Stimulated activated CD4-positive, alpha-beta T cell treated with anti-CD3 and anti-CD28 coated beads, Interleukin-2, amount 100 ng/mL, for 4 hours (primary cell): ENCODE measurements around the gene KLF1.
"Not testable (repeated sequence)": the region's sequence is repeated elsewhere in the genome, so short reads cannot be mapped to it uniquely, and the experiment has no call there.

Experiments used
- DNase-seq: peaks from one replicate; pipeline ENCODE4 v3.0.0-alpha.2; 2020; ENCODE audit warnings: low read depth

Gene KLF1

DNA sequence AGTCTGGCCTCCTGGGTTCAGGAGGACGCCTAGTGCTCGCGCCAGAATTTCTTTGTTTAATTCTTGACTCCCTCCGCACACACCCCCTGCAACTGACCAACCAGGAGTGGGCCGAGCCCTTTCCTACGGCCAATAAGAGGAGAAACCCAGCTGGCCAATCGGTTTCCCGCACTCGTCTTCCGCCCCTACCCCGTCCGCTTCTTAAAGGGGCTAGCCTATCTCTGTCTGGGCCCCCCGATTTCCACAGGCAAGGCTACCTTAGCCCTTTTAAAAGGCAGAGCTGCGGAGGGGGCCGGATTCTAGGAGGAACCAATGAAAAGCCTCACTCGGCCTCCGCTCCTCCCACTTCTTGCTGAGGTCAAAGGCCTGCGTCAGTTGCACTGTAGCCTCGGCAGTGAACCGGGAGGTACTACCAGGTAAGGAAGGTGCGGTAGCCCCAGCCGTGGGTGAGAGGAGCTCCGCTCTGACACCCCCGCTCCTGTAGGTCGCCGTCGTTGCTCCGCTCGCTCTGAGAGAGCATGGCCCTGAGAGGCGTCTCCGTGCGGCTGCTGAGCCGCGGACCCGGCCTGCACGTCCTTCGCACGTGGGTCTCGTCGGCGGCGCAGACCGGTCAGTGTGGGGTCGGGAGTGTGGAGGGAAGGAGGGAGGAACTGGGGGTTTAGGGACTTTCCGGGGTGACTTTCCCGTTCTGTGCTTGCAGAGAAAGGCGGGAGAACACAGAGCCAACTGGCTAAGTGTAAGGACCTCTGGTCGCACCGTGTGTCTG, 4.0 kb upstream of the KLF1 start, which contains the start of gene GCDH:
GCDH (plus strand) TSS at position 374 of the 766 bp plus-strand sequence; CDS start at position 519, 145 bp downstream.
- DNase-seq: peak; percentile 94

DNA sequence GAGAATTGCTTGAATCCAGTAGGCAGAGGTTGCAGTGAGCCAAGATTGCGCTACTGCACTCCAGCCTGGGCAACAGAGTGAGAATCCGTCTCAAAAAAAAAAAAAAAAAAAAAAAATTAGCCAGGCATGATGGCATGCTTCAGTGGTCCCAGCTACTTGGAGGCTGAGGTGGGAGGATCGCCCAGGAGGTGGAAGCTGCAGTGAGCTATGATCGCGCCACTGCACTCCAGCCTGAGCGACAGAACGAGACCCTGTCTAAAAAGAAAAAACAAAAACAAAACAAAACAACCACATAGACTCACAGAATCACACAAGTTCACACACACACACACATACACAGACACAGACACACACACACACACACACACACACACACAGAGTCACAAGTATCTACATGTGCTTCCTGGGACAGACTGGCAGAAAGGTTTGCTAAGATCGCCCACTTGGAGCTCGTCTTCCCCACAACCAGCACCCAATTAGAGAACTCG, 3.3 kb upstream of the KLF1 start:
- not testable (repeated sequence) for DNase-seq

DNA sequence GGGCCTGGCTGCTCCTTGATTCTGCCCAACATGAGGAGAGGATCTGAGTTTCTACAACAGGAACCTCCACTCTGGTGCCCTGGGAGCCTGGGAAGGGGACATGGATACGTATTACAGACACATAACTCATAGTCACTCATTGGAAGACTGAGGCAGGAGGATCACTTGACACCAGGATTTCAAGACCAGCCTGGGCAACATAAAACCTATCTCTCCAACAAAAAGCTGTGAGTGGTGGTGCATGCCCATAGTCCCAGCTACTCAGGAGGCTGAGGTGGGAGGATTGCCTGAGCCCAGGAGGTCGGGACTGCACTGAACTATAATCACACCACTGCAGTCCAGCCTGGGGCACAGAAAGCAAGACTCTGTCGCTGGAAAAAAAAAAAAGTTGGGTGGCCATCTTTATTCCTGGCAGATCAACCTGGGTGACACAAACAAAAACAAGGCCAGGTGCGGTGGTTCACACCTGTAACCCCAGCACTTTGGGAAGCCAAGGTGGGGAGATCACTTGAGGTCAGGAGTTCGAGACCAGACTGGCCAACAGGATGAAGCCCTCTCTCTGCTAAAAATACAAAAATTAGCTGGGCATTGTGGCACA, 1.1 kb upstream of the KLF1 start:
- no peak for DNase-seq

DNA sequence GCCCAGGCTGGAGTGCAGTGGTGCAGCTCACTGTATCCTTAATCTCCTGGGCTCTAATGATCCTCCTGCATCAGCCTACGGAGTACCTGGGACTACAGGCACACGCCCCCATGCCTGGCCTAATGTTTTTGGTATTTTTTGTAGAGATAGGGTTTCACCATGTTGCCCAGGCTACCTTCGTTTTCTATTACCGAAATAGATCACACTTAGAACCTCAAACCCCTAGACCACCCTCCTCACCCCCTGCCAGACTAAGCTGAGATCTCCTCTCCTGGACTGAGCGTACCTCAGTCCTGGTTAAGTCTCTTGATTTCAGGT, 391 bp downstream of the KLF1 start:
- no peak for DNase-seq

DNA sequence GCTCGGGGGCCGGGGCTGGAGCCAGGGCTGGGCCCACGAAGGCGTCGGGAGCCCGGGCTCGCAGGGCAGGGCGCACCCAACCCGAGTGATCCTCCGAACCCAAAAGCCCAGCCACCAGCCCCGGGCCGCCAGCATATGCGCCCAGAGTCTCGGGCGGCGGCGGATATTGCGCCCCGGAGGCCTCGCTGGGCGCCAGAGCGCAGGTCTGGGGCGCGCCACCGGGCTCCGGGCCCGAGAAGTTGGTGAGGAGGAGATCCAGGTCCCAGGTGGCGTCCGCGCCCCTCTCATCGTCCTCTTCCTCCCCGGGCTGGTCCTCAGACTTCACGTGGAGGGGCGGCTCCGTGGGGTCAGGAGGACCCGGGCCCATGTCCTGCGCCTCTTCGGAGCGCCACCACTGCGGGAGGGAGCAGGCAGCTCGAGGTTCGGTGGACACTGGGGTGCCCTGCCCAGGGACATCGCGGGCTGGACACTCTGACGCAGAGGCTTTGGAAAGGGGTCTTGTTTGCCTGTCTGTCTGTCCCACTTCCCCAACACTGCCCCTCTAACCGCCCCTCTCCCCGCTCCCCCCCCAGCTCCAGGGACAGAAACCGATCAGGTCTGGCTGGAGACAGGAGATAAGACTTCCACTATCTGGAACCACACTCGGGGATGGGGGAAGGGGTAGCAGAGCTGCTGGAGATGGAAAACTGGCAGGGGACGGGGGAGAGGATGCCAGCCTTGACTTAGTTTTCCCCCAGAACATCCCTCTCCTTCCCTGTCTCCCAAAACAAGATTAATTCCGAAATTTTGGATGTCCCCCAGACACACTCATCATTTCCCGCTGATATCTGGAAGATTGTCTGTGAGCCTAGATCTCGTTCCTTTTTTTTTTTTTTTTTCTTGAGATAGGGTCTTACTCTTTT, 1.0 kb downstream of the KLF1 start:
- no peak for DNase-seq

DNA sequence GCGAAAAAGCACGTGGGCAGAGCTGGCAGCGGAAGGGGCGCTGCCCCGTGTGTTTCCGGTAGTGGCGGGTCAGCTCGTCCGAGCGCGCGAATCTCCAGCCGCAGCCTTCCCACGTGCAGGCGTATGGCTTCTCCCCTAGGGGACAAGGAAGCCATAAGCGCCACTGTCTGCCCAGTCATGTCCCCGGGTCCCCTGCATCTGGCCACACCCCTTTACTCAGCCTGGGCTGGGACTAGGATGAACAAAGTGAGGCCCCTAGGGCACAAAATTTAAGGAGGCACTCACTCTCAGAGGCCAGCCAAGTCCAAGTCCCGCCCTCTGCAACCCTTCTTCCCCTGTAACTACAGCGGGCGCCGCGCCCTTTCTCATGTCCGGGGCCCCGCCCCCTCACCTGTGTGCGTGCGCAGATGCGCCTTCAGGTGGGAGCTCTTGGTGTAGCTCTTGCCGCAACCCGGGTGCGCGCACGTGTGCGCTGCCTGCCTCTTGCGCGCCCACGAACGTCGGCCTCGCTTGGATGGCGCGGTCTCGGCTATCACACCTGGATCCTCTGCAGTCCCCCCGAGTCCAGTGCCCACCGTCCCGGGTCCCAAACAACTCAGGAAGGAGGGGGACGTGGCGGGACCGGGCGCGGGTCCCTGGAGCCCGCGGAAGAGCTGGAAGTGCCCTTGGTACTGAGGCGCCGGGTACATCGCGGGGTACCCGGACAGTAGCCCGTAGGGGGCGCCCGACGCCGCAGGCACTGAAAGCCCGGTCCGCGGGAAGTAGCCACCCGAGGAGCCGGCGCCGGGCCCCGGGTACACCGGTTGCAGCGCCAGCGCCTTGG, 1.9 kb downstream of the KLF1 start:
- peak; percentile 85 for DNase-seq

DNA sequence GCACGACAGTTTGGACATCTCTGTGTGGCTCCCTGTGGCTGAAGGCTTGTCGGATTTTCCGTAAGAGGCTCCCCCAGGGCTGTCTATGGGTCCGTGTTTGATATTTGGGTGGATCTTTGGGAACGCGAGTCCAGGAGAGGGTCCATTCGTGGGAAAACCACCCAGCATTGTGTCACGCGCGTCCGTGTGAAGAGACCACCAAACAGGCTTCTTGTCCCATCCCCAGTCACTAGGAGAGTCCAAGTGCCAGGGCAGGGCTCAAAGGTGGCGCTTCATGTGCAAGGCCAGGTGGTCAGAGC, 2.4 kb downstream of the KLF1 start:
- DNase-seq: no peak

DNA sequence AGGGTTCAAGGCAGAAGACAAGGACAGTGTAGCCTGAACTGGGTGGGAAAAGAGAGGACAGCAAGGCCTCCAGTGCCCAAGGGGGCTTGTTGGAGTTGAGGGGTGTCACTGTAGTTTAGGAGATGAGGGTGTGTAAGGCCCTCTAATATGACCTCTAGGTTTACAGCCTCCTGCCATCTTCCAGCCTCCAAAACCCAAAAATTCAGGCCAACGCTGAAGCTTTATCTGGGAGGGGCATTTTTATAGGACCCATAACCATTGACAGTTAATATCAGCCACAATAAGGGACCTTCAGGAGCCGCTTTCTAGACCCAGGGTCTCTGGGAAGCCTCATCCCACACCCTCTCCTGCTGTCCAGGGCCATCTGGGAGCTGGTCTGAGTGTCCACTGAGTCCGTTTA, 2.8 kb downstream of the KLF1 start:
- DNase-seq: no peak

DNA sequence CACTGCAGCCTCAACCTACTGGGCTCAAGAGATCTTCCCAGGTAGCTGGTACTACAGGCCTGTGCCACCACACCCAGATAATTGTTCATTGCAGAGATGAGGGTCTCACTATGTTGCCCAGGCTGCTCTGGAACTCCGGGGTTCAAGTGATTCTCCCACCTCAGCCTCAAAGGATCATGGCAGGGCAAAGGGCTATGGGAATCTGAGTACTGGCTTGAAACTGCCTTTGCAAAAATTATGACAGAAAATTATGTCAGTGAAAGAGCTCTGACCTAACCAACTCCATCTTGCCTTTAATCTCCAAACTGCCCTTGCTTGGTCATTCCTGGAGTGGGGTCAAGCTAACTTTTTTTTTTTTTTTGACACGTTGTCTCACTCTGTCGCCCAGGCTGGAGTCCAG, 4.4 kb downstream of the KLF1 start:
- no peak for DNase-seq

DNA sequence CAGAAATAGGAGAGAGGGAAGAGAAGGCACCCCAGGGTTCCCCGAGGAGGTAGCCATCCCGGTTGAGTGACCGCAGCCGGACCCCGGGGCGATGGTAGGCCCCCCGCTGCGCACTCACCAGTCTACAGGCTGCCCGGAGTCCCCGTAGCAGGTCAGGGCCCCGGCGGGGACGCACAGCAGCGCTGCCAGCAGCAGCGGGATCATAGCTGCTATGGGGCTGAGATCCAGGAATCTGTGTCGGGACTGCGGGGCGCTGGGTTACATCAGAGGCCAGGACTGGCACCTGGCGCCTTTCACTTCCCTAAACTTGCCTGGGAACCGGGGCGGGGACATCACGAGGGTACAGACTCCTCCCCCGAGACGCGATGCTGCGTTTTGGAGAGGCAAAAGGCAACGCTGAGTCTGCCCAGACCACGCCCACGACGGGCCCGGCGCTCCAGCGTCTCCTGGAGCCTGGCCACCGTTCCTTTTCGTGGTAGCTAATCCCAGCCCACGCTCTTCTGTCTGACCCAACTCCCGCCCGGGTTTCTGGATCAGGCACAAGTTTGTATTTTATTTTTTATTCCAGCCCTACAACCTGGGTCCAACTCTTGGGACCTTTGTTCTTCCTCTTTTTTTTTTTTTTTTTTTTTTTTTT, 5.7 kb downstream of the KLF1 start, which contains the start of gene DNASE2:
DNASE2 (minus strand) TSS at position 278 of the 637 bp plus-strand sequence; CDS start at position 204, 74 bp downstream.
- DNase-seq: peak; percentile 82

DNA sequence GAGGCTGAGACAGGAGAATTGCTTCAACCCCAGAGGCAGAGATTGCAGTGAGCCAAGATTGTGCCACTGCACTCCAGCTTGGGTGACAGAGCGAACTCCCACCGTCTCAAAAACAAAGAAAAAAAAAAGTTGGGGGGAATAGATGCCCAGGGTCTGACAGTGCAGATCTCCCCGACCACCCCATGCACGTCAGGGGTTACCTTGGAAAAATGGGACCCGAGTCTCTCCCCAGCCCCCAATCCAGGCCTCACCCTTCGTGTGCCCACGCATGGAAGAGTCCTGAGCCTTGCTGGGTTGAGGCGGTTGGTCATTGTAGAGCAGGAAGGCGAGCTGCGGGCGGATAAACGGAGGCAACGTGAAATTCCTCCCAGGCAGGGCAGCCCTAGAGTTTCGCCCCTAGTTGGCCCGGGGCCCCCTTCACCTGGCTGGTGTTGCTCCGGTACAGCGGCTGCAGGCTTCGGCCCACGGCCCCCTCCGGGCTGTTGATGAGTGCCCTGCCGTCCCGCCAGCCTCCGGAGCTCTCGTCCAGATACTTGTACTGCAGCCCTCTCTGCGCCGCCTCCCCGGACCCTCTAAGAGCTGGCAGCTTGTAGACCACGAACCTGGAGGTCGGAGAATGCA, 6.3 kb downstream of the KLF1 start:
- DNase-seq: no peak

DNA sequence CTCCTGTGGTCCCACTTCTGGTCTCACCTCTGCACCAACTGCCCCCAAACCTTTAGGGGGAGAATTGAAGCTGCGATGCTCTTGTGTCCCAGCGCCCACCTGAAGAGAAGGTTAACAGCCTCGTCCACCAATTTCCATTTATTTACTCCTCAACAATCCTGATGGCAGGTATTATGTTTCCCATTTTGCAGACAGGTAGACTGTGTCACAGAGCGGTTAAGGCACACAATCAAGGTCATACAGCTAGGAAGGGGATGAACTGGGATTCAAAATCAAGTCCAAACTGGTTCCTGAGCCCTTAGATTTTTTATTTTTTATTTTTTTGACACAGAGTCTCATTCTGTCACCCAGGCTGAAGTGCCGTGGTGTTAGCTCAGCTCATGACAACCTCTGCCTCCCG, 11.9 kb downstream of the KLF1 start:
- no peak for DNase-seq

DNA sequence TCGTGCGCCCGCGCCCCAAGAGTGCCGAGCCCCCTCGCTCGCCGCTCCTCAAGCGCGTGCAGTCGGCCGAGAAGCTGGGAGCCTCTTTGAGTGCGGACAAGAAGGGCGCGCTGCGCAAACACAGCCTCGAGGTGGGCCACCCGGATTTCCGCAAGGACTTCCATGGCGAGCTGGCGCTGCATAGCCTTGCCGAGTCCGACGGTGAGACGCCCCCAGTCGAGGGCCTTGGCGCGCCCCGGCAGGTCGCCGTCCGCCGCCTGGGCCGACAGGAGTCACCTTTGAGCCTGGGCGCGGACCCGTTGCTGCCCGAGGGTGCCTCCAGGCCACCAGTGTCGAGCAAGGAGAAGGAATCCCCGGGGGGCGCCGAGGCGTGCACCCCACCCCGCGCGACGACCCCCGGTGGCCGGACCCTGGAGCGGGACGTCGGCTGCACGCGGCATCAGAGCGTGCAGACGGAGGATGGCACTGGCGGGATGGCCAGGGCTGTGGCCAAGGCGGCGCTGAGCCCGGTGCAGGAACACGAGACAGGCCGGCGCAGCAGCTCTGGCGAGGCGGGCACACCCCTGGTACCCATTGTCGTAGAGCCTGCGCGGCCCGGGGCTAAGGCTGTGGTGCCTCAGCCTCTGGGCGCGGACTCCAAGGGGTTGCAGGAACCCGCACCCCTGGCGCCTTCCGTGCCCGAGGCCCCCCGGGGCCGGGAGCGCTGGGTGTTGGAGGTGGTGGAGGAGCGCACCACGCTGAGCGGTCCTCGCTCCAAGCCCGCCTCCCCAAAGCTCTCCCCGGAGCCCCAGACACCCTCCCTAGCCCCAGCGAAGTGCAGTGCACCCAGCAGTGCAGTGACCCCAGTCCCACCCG, 12.9 kb downstream of the KLF1 start:
- no peak for DNase-seq

DNA sequence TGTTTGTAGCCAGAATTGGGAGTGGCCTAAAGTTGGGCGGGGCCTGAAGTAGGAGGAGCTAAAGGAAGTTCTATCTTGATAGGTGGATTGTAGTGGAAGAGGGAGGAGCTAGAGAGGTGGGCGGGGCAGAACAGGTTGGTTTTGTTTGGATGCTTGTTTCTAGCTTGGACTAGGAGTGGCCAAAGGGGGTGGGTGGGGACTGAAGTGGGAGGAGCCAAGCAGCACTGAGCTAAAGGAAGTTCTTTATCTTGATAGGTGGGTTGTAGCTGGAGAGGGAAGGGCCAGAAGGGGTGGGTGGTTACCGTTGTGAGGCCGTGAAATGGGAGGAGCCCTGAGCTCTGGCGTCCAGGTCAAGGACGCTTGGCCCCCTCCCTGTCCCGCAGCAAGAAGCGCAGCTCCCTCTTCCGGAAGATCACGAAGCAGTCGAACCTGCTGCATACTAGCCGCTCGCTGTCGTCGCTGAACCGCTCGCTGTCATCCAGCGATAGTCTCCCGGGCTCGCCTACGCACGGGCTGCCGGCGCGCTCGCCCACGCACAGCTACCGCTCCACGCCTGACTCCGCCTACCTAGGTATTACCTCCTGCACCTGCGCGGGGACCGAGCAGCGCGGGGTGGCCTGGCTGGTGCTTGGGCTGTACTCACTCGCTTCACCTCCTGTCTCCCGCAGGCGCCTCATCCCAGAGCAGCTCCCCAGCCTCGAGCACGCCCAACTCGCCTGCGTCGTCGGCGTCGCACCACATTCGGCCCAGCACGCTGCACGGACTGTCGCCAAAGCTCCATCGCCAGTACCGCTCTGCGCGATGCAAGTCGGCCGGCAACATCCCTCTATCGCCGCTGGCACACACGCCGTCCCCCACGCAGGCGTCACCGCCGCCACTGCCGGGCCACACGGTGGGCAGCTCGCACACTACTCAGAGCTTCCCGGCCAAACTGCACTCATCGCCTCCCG, 13.8 kb downstream of the KLF1 start:
- no peak for DNase-seq

DNA sequence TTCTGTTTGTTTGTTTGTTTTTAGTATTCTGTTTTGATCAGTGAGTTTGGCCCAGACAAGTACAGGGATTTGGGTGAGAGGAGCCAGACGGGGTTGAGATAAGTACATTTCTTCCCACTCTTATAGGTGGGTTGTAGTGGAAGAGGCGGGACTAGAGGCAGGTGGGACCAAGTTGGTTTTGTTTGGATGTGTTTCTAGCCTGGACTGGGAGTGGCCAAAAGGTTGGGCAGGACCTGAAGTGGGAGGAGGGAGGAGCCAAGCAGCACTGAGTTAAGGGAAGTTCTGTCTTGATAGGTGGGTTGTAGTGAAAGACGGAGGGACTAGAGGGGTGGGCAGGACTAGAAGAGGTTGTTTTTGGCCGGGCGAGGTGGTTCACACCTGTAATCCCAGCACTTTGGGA, 14.7 kb downstream of the KLF1 start:
- DNase-seq: no peak

DNA sequence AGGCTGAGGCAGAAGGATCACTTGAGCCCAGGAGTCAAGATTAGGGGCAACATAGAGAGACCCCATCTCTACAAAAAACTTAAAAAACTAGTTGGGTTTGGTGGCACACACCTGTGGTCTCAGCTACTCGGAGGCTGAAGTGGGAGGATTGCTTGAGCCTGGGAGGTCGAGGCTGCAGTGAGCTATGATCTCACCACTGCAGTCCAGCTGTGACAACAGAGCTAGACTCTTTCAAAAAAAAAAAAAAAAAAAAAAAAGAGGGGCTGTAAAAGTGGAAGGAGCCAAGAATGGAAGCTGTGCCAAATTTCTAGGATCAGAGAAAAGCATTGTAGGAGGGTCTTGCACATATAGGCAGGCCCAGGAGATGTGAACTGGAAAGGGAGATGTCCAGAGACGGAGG, 15.3 kb downstream of the KLF1 start:
- DNase-seq: no peak

DNA sequence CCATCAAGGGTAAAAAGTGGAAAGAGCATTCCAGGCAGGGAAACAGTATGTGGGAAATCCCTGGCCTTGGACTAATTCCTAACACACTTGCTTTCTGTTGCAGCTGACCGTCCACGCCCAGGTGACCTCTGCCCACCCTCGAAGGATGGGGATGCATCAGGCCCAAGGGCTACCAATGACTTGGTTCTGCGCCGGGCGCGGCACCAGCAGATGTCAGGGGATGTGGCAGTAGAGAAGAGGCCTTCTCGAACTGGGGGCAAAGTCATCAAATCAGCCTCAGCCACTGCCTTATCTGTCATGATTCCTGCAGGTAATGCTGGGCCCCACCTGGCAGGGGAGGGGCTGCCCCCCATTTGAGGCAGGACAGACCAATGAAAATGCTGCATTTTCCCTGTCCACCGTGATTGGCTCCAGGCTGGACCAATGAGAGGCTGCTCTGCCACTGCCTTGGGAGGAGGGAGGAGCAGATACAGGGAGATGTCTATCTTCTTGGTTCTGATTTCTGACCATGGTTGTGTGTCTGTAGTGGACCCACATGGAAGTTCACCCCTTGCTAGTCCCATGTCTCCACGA, 18.4 kb downstream of the KLF1 start:
- no peak for DNase-seq
